Central memory CD8-positive, alpha-beta T cell (primary cell): Measurements from ENCODE around the gene TRIM5.
"Not testable (repeated sequence)": the region's sequence is repeated elsewhere in the genome, so short reads cannot be mapped to it uniquely, and the experiment has no call there.

Experiments
- ATAC-seq: fragments of 150-1000 bp; cut with Tn5 transposase; replicated peaks from 2 replicates; pipeline ENCODE4 v1.10.0; 2022; ENCODE audit warnings: mild to moderate bottlenecking, moderate FRiP score, moderate number of reproducible peaks; ENCODE audit not compliant: poor library complexity, severe bottlenecking; ENCODE audit errors: extremely low read depth
- DNase-seq, 2 donors: peaks; one replicate each; pipeline ENCODE4 v3.0.0; 2021; ENCODE audit warnings: low spot score in 2 of 2
- H3K27ac Mint-ChIP-seq: one replicate; pipeline ENCODE4 v1.8.0; 2022; ENCODE audit warnings: low read depth, mild to moderate bottlenecking, moderate library complexity, mixed read lengths
- H3K27me3 Mint-ChIP-seq: one replicate; pipeline ENCODE4 v1.8.0; 2022; ENCODE audit warnings: mixed read lengths
- H3K36me3 Mint-ChIP-seq: one replicate; pipeline ENCODE4 v1.8.0; 2022; ENCODE audit warnings: mild to moderate bottlenecking, moderate library complexity, mixed read lengths; ENCODE audit not compliant: insufficient read depth
- H3K4me1 Mint-ChIP-seq: one replicate; pipeline ENCODE4 v1.8.0; 2022; ENCODE audit warnings: mixed read lengths
- H3K4me3 Mint-ChIP-seq: one replicate; pipeline ENCODE4 v1.8.0; 2022; ENCODE audit warnings: mild to moderate bottlenecking, moderate library complexity, mixed read lengths
- H3K9me3 Mint-ChIP-seq: one replicate; pipeline ENCODE4 v1.8.0; 2022; ENCODE audit warnings: mixed read lengths

TRIM5 gene

DNA sequence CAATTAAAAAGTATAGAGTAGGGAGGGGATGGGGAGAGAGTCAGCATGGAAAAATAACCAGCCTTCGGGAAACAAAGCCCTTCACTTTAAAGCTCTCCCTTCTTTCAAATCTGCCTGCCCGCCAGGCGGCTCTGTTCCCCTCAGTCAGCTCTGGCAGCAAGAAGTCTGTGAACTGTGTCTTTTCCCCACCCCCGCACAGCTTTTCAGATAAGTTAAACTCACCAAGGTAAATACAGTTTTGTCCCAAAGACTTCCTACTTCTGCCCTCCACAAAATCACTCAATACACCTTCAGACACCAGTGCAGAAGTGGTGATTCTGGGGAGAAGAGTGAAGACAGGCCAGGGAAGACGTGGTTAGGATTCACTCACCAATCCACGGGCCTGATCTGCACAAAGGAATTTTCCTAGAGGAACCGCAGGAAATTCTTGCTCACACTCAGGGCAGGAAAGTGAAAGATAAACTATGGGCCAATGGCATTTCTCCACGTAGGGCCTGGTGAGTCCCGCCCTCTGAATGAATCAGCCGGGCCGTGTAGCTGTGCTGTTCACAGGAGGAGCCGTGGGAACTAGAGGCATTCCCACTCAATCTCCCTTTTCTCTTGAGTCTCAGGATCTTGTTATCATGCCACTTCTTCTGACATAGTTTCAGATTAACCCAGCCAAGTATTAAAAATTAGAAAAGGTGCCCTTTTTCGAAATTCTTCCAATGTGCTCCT is at the start of gene TRIM5:
Gene TRIM5, minus strand, starts transcription at position 429 of the 717 bp plus-strand sequence. CDS start 4,897 bp downstream, outside the sequence.
- DNase-seq (peak; percentile 37 to 57), ATAC-seq (peak; percentile 79)
- H3K27ac Mint-ChIP-seq, result peak within 1 kb of the TSS; percentile 92
- H3K4me3 Mint-ChIP-seq, result peak within 1 kb of the TSS; percentile 92
- H3K4me1 Mint-ChIP-seq, result peaks cover 53% of the 10 kb centered on the region
- H3K27me3 Mint-ChIP-seq, result no peaks in the 10 kb centered on the region
- H3K36me3 Mint-ChIP-seq, result peaks cover 15% of the 10 kb centered on the region
- H3K9me3 Mint-ChIP-seq, result no peaks in the 10 kb centered on the region

DNA sequence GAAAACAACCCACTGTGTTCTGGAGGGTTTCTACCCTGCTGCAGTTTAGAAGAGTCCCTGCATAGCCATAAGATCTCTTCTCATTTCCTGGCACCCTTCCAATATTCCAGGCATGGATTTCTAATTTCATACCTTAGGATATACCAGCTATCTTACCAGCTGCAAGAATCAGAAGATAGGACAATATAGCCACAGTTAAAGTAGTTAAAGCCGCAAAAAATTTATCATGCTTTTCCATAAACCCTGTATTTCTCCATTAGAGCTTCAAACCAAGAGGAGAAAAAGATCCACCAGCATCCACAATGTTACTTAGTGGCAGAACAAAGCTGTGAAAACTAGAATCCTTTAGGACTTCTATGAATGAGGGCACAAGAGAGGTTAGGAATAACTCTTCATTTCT is 42.8 kb upstream of the TRIM5 start:
- Mint-ChIP-seq H3K9me3 (no peaks in the 10 kb centered on the region), H3K27me3 (peaks cover 12% of the 10 kb centered on the region), H3K4me1 (no peaks in the 10 kb centered on the region), H3K27ac (no peak overlapping the region), H3K4me3 (no peak overlapping the region), H3K36me3 (no peaks in the 10 kb centered on the region)
- ATAC-seq, result no peak
- DNase-seq, result no peak

GRCh38 chr11:5726351-5726750 is 41.5 kb upstream of the TRIM5 start:
- ATAC-seq (no peak), DNase-seq (no peak)
- Mint-ChIP-seq H3K27me3 (peaks cover 12% of the 10 kb centered on the region), H3K9me3 (no peaks in the 10 kb centered on the region), H3K27ac (no peak overlapping the region), H3K36me3 (no peaks in the 10 kb centered on the region), H3K4me3 (no peak overlapping the region), H3K4me1 (no peaks in the 10 kb centered on the region)

DNA sequence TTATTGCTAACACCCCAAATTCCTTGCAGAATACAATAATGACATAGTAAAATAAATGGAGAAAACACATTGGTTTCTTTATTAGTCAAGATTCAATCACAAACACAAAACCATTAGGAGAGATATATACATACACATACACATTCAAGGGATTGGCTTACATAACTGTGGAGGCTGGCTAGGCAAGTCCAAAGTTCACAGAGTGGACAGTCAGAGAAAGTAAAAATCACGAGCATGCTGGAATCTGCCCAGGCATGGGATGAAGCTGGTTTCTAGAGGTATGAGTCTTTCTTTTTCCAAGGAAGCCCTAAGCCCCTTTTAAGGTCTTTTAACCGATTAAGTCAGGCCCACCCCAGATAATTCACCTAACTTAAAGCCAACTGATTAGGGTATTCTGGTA is 37.7 kb upstream of the TRIM5 start:
- Mint-ChIP-seq H3K4me1 (peaks cover 6% of the 10 kb centered on the region), H3K27ac (no peak overlapping the region), H3K27me3 (no peaks in the 10 kb centered on the region), H3K36me3 (no peaks in the 10 kb centered on the region), H3K9me3 (no peaks in the 10 kb centered on the region), H3K4me3 (no peak overlapping the region)
- ATAC-seq (no peak), DNase-seq (no peak)

DNA sequence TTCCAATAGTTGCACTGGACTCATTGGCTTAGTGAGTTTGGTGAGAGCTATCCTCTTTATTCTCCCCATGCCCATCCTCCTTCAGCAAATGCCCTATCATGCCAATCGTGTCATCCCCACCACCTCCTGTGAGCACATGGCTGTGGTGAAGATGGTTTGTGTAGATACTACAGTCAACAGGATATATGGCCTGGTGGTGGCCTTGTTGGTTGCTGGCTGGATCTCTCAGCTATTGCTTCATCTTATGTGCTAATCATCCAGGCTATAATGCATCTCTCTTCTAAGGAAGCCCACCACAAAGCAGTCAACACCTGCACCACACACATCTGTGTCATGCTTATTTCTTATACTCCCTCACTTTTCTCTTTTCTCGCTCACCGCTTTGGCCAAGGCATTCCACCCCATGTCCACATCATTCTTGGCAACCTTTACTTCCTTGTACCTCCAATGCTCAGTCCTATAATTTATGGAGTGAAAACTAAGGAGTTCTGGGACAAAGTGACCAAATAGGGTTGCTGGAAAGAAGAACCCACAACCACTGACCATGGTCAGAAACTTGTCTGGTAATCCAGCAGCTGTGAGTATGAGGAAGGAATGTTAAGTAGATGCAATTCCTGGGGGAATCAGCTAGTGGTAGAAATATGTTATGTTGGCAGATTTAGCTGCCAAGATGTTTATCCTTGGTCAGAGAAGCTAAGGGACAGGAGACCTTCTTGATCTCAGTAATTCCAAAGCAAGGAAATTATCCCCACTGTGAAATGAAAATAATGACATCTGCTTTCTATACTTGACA is 35.0 kb upstream of the TRIM5 start:
- no peak overlapping the region for H3K4me3 Mint-ChIP-seq
- no peaks in the 10 kb centered on the region for H3K9me3 Mint-ChIP-seq
- H3K36me3 Mint-ChIP-seq, result no peaks in the 10 kb centered on the region
- H3K4me1 Mint-ChIP-seq, result peaks cover 6% of the 10 kb centered on the region
- DNase-seq (no peak), ATAC-seq (no peak)
- no peaks in the 10 kb centered on the region for H3K27me3 Mint-ChIP-seq
- no peak overlapping the region for H3K27ac Mint-ChIP-seq

- H3K4me1 Mint-ChIP-seq, H3K36me3 Mint-ChIP-seq, H3K9me3 Mint-ChIP-seq, H3K27ac Mint-ChIP-seq, H3K27me3 Mint-ChIP-seq, ATAC-seq, DNase-seq, H3K4me3 Mint-ChIP-seq: not testable (repeated sequence)
Measured at GRCh38 chr11:5716518-5716917, 31.6 kb upstream of the TRIM5 start.

DNA sequence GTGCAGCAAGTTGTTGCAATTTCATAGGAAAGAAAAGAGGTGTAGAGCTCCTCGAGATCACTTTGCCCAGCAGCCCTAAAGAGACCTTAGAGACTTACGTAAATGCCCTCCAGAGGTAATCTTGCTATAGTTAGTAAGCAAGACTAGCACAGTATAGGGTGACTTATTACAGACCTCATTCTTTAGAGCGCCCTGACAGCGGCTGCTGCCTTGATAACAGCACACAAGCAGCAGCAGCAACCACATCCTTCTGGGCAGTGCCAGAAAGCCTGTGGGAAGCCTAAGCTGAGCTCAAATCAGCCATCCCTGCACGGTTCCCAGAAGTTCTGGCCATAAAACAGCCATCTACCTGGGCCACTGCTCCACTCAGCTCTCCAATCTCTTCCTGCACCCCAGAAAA is 28.8 kb upstream of the TRIM5 start:
- peaks cover 19% of the 10 kb centered on the region for H3K36me3 Mint-ChIP-seq
- H3K9me3 Mint-ChIP-seq, result no peaks in the 10 kb centered on the region
- H3K27me3 Mint-ChIP-seq, result no peaks in the 10 kb centered on the region
- H3K4me1 Mint-ChIP-seq, result peaks cover 3% of the 10 kb centered on the region
- H3K27ac Mint-ChIP-seq, result no peak overlapping the region
- ATAC-seq (no peak), DNase-seq (no peak)
- no peak overlapping the region for H3K4me3 Mint-ChIP-seq

GRCh38 chr11:5712507-5712906 is 27.6 kb upstream of the TRIM5 start:
- no peak overlapping the region for H3K4me3 Mint-ChIP-seq
- H3K27me3 Mint-ChIP-seq, result no peaks in the 10 kb centered on the region
- ATAC-seq (no peak), DNase-seq (no peak)
- H3K9me3 Mint-ChIP-seq, result no peaks in the 10 kb centered on the region
- peaks cover 29% of the 10 kb centered on the region for H3K36me3 Mint-ChIP-seq
- H3K27ac Mint-ChIP-seq, result peak overlapping the region; percentile 59
- peaks cover 3% of the 10 kb centered on the region for H3K4me1 Mint-ChIP-seq

DNA sequence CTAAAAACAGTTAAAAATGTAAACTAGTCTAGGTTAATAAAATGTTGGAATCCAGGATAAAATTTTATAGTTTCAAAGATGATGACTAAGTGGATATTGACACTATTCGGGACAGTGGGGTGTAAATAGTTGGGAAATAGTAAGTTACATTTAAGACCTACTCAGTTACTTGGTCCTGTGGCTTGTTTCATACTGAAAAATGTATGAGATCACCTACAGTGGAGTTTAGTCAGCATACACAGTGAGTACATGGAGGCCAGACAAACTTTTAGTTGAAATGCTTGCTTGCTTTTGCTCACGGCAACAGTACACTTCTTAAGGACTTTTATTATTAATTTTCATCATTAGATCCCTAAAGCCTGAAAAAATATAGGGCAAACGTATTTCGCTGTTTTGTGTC is 20.8 kb upstream of the TRIM5 start:
- no peak for ATAC-seq
- no peak for DNase-seq
- Mint-ChIP-seq H3K4me1 (peaks cover 32% of the 10 kb centered on the region), H3K9me3 (no peaks in the 10 kb centered on the region), H3K27ac (peak overlapping the region; percentile 95), H3K4me3 (no peak overlapping the region), H3K27me3 (no peaks in the 10 kb centered on the region), H3K36me3 (peaks cover 70% of the 10 kb centered on the region)

DNA sequence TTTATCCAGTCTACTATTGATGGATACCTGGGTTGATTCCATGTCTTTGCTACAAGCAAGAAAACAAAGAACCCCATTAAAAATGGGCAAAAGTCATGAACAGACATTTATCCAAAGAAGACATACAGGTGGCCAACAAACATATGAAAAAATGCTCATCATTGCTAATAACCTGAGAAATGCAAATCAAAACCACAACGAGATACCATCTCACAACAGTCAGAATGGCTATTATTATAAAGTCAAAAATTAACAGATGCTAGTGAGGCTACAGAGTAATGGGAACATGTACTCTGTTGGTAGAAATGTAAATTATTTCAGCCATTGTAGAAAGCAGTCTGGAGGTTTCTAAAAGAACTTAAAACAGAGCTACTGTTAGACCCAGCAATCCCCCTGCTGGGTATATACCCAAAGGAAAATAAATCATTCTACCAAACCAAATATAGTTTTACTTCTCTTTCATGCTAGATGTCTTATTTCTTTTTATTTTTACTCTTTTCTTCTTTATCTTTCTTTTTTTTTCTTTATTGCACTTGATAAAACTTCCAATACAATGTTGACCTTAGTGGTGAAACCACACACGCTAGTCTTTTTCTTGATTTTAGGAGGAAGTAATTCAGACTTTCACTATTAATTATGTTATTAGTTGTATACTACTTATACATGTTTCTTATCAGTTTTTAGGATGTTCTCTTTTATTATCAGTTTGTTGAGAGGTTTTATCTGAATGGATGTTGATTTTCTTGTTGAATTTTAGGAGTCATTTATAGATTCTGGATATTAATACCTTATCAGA is 19.1 kb upstream of the TRIM5 start:
- H3K27ac Mint-ChIP-seq, result peak overlapping the region; percentile 95
- ATAC-seq, result no peak

DNA sequence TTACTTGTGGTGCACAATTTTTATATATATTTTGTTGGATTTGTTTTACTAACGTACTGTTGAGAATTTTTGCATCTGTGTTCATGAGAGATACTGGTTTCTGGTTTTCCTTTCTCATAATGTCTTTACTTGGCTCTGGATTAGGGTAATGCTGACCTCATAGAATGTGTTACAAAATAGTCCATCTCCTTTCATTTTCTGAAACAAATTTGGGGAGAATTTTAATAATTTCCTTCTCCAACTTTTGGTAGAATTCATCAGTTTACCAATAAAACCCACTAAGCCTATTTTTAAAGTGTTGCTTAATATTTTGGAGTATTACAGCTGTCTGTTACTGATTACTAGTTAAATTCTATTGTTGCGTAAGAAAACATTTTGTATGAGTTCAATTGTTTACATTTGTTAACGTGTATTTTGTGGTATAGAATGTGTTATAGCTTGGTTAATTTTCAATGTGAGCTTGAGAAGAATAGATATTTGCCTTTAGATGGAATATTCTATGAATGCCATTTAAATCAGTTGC is 16.2 kb upstream of the TRIM5 start:
- no peak for ATAC-seq
- Mint-ChIP-seq H3K4me1 (peaks cover 61% of the 10 kb centered on the region), H3K27me3 (no peaks in the 10 kb centered on the region), H3K36me3 (peaks cover 76% of the 10 kb centered on the region), H3K4me3 (no peak overlapping the region), H3K27ac (no peak overlapping the region), H3K9me3 (no peaks in the 10 kb centered on the region)
- DNase-seq, result no peak

More for the DNA sequence above, 19.1 kb upstream of the TRIM5 start:
- H3K27me3 Mint-ChIP-seq, result no peaks in the 10 kb centered on the region
- peaks cover 40% of the 10 kb centered on the region for H3K4me1 Mint-ChIP-seq
- DNase-seq, result no peak
- H3K4me3 Mint-ChIP-seq, result no peak overlapping the region
- H3K9me3 Mint-ChIP-seq, result no peaks in the 10 kb centered on the region
- peaks cover 74% of the 10 kb centered on the region for H3K36me3 Mint-ChIP-seq

GRCh38 chr11:5700421-5701054 is 15.7 kb upstream of the TRIM5 start:
- Mint-ChIP-seq H3K27ac (no peak overlapping the region), H3K27me3 (no peaks in the 10 kb centered on the region), H3K4me3 (no peak overlapping the region), H3K4me1 (peaks cover 64% of the 10 kb centered on the region), H3K36me3 (peaks cover 75% of the 10 kb centered on the region), H3K9me3 (no peaks in the 10 kb centered on the region)
- no peak for ATAC-seq
- DNase-seq, result no peak
